ENCODE data around the gene CDT1. TPM values are rescaled to one million over a fixed set of nuclear protein-coding genes. Genes with fewer than 3 reads are reported as not detected.

The CDT1 gene
- total RNA-seq, 4 donors from 2014 or later: 0.31 to 2.5 (median 0.42) TPM; not detected in 1

GRCh38 chr16:88830783-88831182 is 27.2 kb downstream of the CDT1 start:
- in situ Hi-C loops (cut with MboI; ENCODE audit: low sequenced_read_pairs in 4 of 4): no loop called here
- ATAC-seq (no peak), DNase-seq (no peak)
- TF ChIP-seq CTCF (IDR thresholded peaks at IDR 0.05 in 4 of 5, conservative IDR thresholded peaks at IDR 0.05 in 1 of 5) (no peak), POLR2A (IDR thresholded peaks at IDR 0.05) (no peak)
- Histone ChIP-seq H3K36me3 (peaks cover 0 to 4% of the 10 kb centered on the region in 2 donors), H3K9me3 (no peaks in the 10 kb centered on the region), H3K27me3 (no peaks in the 10 kb centered on the region), H3K4me3 (no peak overlapping the region), H3K27ac (no peak overlapping the region), H3K4me1 (no peaks in the 10 kb centered on the region)
- intact Hi-C loops (cut with DNase I; ENCODE audit: low total_unique reads): no loop called here

GRCh38 chr16:88831838-88832237 is 28.2 kb downstream of the CDT1 start:
- intact Hi-C loops (cut with DNase I; ENCODE audit: low total_unique reads) (no loop called here), in situ Hi-C loops (cut with MboI; ENCODE audit: low sequenced_read_pairs in 4 of 4) (no loop called here)
- TF ChIP-seq CTCF (IDR thresholded peaks at IDR 0.05 in 4 of 5, conservative IDR thresholded peaks at IDR 0.05 in 1 of 5) (no peak), POLR2A (IDR thresholded peaks at IDR 0.05) (no peak)
- Histone ChIP-seq H3K36me3 (peaks cover 0 to 4% of the 10 kb centered on the region in 2 donors), H3K4me3 (no peak overlapping the region), H3K4me1 (no peaks in the 10 kb centered on the region), H3K27ac (no peak overlapping the region), H3K27me3 (no peaks in the 10 kb centered on the region), H3K9me3 (no peaks in the 10 kb centered on the region)
- DNase-seq (no peak), ATAC-seq (no peak)

GRCh38 chr16:88833086-88833485 is 29.5 kb downstream of the CDT1 start:
- H3K27ac ChIP-seq: no peak overlapping the region
- ATAC-seq (no peak), DNase-seq (no peak)
- in situ Hi-C loops (cut with MboI; ENCODE audit: low sequenced_read_pairs in 4 of 4) (no loop called here), intact Hi-C loops (cut with DNase I; ENCODE audit: low total_unique reads) (no loop called here)
- H3K36me3 ChIP-seq: peaks cover 0 to 4% of the 10 kb centered on the region in 2 donors
- H3K9me3 ChIP-seq: no peaks in the 10 kb centered on the region
- no peak overlapping the region for H3K4me3 ChIP-seq
- no peaks in the 10 kb centered on the region for H3K4me1 ChIP-seq
- TF ChIP-seq CTCF (IDR thresholded peaks at IDR 0.05 in 4 of 5, conservative IDR thresholded peaks at IDR 0.05 in 1 of 5) (no peak), POLR2A (IDR thresholded peaks at IDR 0.05) (no peak)
- no peaks in the 10 kb centered on the region for H3K27me3 ChIP-seq

GRCh38 chr16:88834670-88835069 is 31.1 kb downstream of the CDT1 start:
- DNase-seq (no peak), ATAC-seq (no peak)
- Histone ChIP-seq H3K9me3 (no peaks in the 10 kb centered on the region), H3K4me3 (no peak overlapping the region), H3K27ac (no peak overlapping the region), H3K4me1 (no peaks in the 10 kb centered on the region), H3K36me3 (peaks cover 0 to 9% of the 10 kb centered on the region in 2 donors), H3K27me3 (no peaks in the 10 kb centered on the region)
- in situ Hi-C loops (cut with MboI; ENCODE audit: low sequenced_read_pairs in 4 of 4) (no loop called here), intact Hi-C loops (cut with DNase I; ENCODE audit: low total_unique reads) (no loop called here)
- no peak for TF ChIP-seq POLR2A (IDR thresholded peaks at IDR 0.05)
- TF ChIP-seq CTCF (IDR thresholded peaks at IDR 0.05 in 4 of 5, conservative IDR thresholded peaks at IDR 0.05 in 1 of 5): no peak

- H3K27ac ChIP-seq: no peak overlapping the region
- no peaks in the 10 kb centered on the region for H3K9me3 ChIP-seq
- intact Hi-C loops (cut with DNase I; ENCODE audit: low total_unique reads): no loop called here
- in situ Hi-C loops (cut with MboI; ENCODE audit: low sequenced_read_pairs in 4 of 4): no loop called here
- ATAC-seq (no peak), DNase-seq (peak in 1 of 2 donors; percentile 25)
- no peaks in the 10 kb centered on the region for H3K27me3 ChIP-seq
- no peak for TF ChIP-seq CTCF (IDR thresholded peaks at IDR 0.05 in 4 of 5, conservative IDR thresholded peaks at IDR 0.05 in 1 of 5)
- TF ChIP-seq POLR2A (IDR thresholded peaks at IDR 0.05): no peak
- no peak overlapping the region for H3K4me3 ChIP-seq
- H3K4me1 ChIP-seq: no peaks in the 10 kb centered on the region
- peaks cover 0 to 14% of the 10 kb centered on the region in 2 donors for H3K36me3 ChIP-seq
These were observed 31.8 kb downstream of the CDT1 start for GRCh38 chr16:88835383-88835782.
